IPS-20b (cell line): ENCODE data around the gene LMCD1.

Experiments used
- H3K27ac ChIP-seq: one replicate; pipeline ENCODE4 v1.5.1; 2013; ENCODE audit warnings: low read length
- H3K27me3 ChIP-seq: 2 replicates; pipeline ENCODE4 v1.6.1; 2013; ENCODE audit warnings: mild to moderate bottlenecking, low read length, inconsistent platforms; ENCODE audit not compliant: insufficient read depth
- H3K36me3 ChIP-seq: 2 replicates; pipeline ENCODE4 v1.6.1; 2013; ENCODE audit warnings: low read depth, mild to moderate bottlenecking, inconsistent platforms, low read length, moderate library complexity; ENCODE audit not compliant: insufficient read depth
- H3K4me1 ChIP-seq: 2 replicates; pipeline ENCODE4 v1.6.1; 2013; ENCODE audit warnings: mild to moderate bottlenecking, control low read depth, inconsistent platforms, low read length, moderate library complexity; ENCODE audit not compliant: insufficient read depth
- H3K4me3 ChIP-seq: 2 replicates; pipeline ENCODE4 v1.5.1; 2013; ENCODE audit warnings: mild to moderate bottlenecking, low read length, inconsistent platforms
- H3K9ac ChIP-seq: 2 replicates; pipeline ENCODE4 v1.6.1; 2013; ENCODE audit warnings: low read depth, mild to moderate bottlenecking, inconsistent platforms, low read length, moderate library complexity
- H3K9me3 ChIP-seq: 2 replicates; pipeline ENCODE4 v1.6.1; 2013; ENCODE audit warnings: mild to moderate bottlenecking, low read depth, low read length, inconsistent platforms; ENCODE audit not compliant: insufficient read depth

Gene LMCD1

DNA sequence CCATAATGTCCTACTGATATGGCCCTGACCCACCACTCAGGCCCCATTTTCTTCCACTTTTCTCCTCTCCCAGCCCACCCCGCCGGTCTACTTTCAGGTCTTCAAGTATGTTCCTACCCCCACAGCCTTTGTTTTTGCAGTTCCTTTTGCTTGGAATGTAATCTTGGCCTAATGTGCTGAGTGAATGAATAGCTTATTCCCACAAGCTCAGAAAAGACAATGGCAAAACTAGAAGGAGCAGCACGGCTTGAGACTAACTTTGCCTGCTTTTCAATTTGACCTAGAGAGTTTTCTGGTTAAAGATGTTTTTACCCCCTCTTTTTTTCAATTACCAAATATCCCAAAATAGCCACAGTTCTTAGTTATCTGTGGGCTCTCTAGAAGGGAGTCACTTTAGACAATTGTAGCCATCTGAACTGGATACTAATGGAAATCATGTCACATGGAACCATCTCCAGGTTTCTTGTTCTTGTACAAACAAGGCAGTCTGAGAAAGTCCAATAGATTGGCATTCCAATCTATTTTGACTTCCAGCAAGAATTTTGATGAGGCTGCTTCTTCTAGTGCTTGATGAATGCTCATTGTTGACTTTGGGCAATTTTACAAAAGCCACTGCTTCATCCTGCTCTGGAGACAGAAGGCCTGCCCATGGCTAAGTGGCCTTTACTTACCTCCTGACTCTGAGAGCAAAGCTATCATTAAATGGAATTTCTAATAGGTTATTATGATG is 16.3 kb upstream of the LMCD1 start:
- Histone ChIP-seq H3K27me3 (no peaks in the 10 kb centered on the region), H3K36me3 (no peaks in the 10 kb centered on the region), H3K27ac (no peak overlapping the region), H3K9ac (no peak overlapping the region), H3K9me3 (peaks cover 5% of the 10 kb centered on the region; the same call in 1 of the 2 replicates), H3K4me1 (no peaks in the 10 kb centered on the region), H3K4me3 (no peak overlapping the region)

DNA sequence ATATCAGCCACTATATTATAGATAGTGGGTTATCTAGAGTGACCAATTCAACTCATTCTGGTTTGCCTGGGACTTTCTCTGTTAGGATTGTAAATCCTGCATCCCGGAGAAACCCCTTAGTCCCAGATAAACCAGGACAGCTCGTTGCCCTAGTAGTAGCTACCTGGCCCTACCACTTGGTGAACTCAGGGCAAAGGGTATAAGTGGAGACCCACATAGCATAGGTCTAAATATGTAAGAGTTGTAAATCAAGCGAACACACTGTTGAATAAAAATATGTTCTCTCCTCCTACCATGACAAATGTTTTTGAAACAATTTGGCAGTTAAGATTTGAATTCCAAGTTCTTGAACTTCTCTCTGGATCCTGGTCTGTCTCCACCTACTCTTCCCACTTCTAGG is 15.7 kb upstream of the LMCD1 start:
- H3K27ac ChIP-seq, result no peak overlapping the region
- no peak overlapping the region for H3K9ac ChIP-seq
- no peaks in the 10 kb centered on the region for H3K27me3 ChIP-seq
- no peaks in the 10 kb centered on the region for H3K36me3 ChIP-seq
- H3K4me1 ChIP-seq, result no peaks in the 10 kb centered on the region
- no peak overlapping the region for H3K4me3 ChIP-seq
- peaks cover 5% of the 10 kb centered on the region; the same call in 1 of the 2 replicates for H3K9me3 ChIP-seq

DNA sequence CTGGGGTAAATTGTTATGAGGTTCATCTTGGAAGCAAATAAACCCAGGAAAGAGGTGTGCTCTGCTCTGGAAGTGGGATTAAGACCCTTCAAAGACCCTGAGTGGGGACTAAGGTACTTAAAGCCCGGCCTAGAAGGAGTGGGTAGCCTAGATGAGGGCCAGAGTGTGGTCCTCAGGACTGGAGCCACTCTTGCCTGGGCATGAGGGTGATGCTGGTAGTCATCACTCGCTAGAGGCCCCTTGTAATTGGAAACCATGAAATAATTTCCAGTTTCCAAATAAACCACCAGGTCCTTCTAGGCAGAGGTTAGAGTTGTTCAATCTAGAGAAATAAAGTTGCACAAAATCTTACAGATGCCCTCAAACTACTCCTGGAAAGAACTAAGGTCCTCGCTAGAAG is 15.2 kb upstream of the LMCD1 start:
- H3K9me3 ChIP-seq, result peaks cover 5% of the 10 kb centered on the region; the same call in 1 of the 2 replicates
- no peak overlapping the region for H3K9ac ChIP-seq
- H3K4me1 ChIP-seq, result no peaks in the 10 kb centered on the region
- no peaks in the 10 kb centered on the region for H3K27me3 ChIP-seq
- no peak overlapping the region for H3K27ac ChIP-seq
- no peak overlapping the region for H3K4me3 ChIP-seq
- H3K36me3 ChIP-seq, result no peaks in the 10 kb centered on the region

DNA sequence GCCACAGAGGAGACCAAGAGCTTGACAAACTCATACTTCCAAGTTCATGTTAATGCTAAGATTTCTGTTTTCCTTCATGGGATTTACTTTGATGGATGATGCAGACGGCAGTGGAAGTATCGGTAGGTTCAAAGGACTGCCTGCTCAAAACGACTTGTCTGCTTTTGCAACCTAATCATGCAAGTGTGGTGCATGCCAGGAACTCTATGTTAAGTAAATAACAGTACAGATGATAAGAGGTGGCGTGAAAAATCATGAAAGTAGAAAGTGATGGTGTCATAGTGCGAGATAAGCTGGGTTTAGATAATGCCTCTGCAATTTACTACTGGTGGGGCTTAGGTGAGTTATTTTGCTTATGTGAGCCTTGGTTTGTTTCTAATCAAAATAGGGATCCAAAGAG is 14.7 kb upstream of the LMCD1 start:
- Histone ChIP-seq H3K36me3 (no peaks in the 10 kb centered on the region), H3K27me3 (no peaks in the 10 kb centered on the region)

DNA sequence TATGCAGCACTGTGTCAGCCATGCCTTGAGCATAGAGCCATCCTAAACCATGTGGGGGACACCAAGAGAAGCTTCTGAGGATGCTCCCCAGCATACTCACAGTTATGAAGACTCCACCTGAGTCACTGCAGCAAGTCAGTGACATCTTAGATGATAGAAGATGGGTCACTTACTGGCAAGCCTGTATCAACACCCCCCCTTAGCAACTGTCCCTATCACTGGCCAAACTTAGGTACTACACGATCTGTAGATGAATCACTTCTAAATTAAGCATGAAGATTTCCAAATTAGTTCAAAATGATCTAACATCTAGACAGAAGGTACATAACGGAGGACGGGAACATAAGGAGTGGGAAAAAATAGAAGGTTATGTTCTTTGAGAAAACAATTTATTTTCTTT is 13.2 kb upstream of the LMCD1 start:
- Histone ChIP-seq H3K4me1 (no peaks in the 10 kb centered on the region; the same call in 1 of the 2 replicates), H3K27me3 (no peaks in the 10 kb centered on the region), H3K9ac (no peak overlapping the region), H3K9me3 (peaks cover 5% of the 10 kb centered on the region; the same call in 1 of the 2 replicates), H3K36me3 (no peaks in the 10 kb centered on the region), H3K27ac (no peak overlapping the region), H3K4me3 (no peak overlapping the region)

More for the DNA sequence above, 14.7 kb upstream of the LMCD1 start:
- no peak overlapping the region for H3K4me3 ChIP-seq
- H3K9me3 ChIP-seq, result peaks cover 5% of the 10 kb centered on the region; the same call in 1 of the 2 replicates
- no peak overlapping the region for H3K9ac ChIP-seq
- no peak overlapping the region for H3K27ac ChIP-seq
- H3K4me1 ChIP-seq, result no peaks in the 10 kb centered on the region

DNA sequence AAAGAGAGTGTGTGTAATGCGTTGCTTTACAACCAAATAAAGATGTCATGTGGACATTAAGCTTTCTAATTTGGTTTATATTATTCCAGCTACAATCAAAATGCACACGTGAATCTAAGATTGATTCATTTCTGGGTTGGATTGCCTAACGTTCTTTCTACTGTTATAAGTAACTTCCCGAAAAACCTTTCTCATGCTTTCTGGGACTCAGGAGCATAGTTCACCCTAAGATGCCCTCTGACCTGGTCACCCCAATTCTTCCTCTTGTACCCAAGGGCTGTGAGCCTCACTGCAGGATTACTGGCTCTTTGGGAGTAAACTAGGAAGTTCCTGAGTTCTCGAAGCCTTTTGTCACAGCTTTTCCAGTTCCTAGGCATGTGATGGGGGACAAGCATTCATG is 12.7 kb upstream of the LMCD1 start:
- Histone ChIP-seq H3K4me3 (no peak overlapping the region), H3K9ac (no peak overlapping the region), H3K36me3 (no peaks in the 10 kb centered on the region), H3K27ac (no peak overlapping the region), H3K4me1 (peaks cover under 1% of the 10 kb centered on the region), H3K27me3 (no peaks in the 10 kb centered on the region), H3K9me3 (peaks cover 5% of the 10 kb centered on the region; the same call in 1 of the 2 replicates)

DNA sequence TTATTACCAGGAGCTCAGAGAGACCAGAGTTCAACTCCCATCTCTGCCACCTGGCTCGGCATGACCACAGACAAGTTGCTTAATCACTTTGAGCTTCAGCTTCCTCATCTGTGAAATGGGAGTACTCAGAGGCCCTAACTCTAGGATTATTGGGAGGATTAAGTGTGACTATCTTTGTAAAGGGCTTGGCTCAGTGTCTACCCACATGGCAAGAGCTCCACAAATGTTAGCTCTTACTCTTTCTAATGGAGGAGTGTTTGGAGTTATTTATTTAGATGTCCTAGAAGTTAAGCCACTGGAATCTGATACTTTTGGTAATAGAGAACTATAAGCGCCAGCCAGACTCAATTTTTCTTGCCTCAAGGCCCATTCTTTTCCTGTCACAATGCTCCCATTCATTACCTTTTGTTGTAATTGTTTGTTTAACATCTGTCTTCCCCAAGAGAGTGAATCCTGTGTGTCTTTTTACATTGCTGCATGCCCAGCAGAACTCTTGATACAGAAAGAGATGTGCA is 12.3 kb upstream of the LMCD1 start:
- Histone ChIP-seq H3K9me3 (peaks cover 4% of the 10 kb centered on the region; the same call in 1 of the 2 replicates), H3K27me3 (no peaks in the 10 kb centered on the region), H3K36me3 (no peaks in the 10 kb centered on the region), H3K4me3 (no peak overlapping the region), H3K9ac (no peak overlapping the region), H3K27ac (no peak overlapping the region), H3K4me1 (peaks cover 6% of the 10 kb centered on the region)

DNA sequence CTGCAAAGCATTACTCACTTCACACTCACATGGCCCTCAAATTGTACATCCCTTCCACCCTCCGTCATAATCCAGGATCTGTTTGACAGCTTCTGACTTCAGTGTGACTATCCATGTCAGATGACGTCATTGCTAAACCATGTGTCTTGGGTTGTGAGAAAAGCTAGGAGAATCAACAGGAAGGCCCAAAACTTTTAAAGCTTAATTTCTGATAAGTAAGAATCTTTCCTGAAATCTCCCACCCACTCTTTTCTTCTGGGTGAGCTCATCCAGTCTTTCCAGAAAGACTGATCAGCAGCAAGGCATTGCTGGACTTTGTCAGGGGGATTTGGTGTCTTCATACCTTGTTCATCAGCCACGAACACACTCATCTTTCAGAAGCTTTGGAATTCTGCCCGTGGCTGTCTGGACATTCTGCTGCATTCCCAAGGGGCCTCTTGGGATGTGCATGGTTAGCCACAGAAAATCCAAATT is 11.5 kb upstream of the LMCD1 start:
- Histone ChIP-seq H3K27ac (no peak overlapping the region), H3K36me3 (no peaks in the 10 kb centered on the region), H3K4me1 (peaks cover 12% of the 10 kb centered on the region), H3K9ac (no peak overlapping the region), H3K27me3 (no peaks in the 10 kb centered on the region), H3K4me3 (no peak overlapping the region), H3K9me3 (no peaks in the 10 kb centered on the region)

DNA sequence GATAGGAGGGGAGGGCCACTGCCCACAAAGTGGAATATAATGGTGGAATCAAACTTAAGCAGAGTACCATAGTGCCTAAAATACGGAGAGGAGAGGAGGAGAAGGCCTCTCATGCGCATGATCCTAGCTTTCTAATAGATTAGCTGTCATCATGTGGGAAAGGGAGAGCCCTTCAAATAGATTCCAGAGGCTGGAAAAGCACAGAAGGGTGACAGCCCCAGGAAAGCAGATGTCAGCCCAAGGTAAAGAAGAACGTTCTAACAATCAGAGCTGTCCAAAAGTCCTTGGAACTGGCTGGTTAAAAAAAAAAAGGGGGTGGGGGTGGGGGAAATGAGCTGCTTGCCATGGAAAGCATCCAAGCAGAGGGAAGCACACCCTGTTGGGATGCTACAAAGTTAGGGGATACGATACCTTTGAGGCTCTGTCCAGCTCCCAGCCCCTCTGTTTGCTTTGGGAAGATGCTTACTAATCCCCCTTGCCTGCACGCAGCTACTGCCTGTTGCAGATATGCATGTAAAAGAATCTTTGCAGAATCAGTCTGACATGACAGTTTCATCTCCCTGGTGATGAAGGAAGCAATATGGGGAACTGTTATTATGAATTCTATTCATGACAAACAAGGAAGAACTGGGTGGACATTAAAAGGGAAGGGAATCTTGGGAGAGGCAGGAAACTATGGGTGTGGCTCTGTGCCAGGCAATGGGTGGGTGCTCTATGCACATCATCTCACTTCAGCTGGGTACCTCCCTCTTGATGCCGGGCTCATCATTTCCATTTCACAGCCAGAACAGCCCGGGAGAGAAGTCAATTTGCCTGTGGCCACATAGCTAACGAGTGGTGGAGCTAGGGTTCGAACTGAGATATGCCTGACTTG is 10.1 kb upstream of the LMCD1 start:
- Histone ChIP-seq H3K9me3 (no peaks in the 10 kb centered on the region), H3K4me3 (no peak overlapping the region), H3K36me3 (no peaks in the 10 kb centered on the region), H3K9ac (no peak overlapping the region), H3K27ac (no peak overlapping the region), H3K27me3 (no peaks in the 10 kb centered on the region), H3K4me1 (peaks cover 12% of the 10 kb centered on the region)

DNA sequence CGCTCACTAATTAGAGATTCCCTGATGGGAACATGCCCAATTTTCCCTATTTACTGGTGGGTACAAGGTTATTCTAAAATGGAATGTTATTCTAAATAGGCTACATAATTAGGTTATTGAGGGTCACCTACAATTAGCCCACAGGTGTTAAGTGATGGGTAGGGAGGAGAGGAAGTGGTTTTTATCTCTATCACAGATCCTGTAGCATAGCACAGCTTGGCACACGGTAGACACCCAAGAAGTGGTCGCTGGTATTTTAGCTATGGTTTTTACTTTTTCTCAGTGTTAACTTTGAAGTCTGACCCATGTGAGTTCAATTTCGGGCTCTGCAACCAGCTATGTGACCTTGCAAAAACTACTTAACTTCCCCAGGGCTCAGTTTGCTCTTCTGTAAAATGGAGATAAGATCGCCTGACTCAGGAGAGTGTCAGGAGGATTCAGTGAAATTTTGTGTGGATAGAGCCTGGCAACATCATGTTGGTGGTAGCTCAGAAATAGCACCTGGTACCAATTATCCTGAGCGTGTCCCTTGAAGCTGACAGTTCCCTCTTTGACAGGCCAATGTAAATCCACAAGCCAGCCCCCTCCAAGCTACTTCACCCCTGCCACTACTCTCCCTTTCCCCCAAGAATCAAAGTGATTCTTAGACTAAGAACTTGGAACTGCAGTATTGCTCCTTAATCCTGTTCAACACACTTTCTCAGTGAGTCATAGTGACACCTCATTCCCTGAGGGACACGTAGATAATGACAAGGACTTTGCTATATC is 8.7 kb upstream of the LMCD1 start:
- Histone ChIP-seq H3K27me3 (no peaks in the 10 kb centered on the region), H3K4me1 (peaks cover 15% of the 10 kb centered on the region), H3K4me3 (no peak overlapping the region), H3K9me3 (no peaks in the 10 kb centered on the region), H3K36me3 (no peaks in the 10 kb centered on the region), H3K9ac (no peak overlapping the region), H3K27ac (no peak overlapping the region)

DNA sequence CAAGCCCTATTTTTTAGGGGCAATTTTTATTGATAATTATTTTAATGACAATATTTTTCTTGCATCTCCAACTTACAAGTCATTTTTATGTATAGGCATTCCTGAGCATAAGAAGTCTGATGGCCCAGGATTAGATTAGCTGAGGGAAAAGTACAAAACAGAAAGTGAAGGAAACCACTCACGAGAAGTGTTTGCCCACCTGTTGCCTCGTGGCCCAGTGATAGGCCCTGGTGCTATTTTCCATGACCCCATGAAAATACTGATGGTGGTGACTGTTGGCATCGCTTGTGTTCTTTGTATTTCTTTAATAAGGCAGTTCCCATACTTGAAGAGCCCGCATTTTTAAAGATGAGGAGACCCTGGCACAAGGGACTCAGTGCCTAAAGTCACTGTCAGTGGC is 7.9 kb upstream of the LMCD1 start:
- no peaks in the 10 kb centered on the region for H3K9me3 ChIP-seq
- H3K27me3 ChIP-seq, result no peaks in the 10 kb centered on the region
- H3K36me3 ChIP-seq, result no peaks in the 10 kb centered on the region
- H3K27ac ChIP-seq, result no peak overlapping the region
- no peak overlapping the region for H3K4me3 ChIP-seq
- no peak overlapping the region for H3K9ac ChIP-seq
- H3K4me1 ChIP-seq, result peaks cover 23% of the 10 kb centered on the region
